AG08395 (cell line): ENCODE measurements around the gene GALNT2.

Source experiments
- DNase-seq: peaks from one replicate; pipeline ENCODE4 v3.0.0; 2012; ENCODE audit warnings: mixed read lengths, low spot score

GALNT2 gene

DNA sequence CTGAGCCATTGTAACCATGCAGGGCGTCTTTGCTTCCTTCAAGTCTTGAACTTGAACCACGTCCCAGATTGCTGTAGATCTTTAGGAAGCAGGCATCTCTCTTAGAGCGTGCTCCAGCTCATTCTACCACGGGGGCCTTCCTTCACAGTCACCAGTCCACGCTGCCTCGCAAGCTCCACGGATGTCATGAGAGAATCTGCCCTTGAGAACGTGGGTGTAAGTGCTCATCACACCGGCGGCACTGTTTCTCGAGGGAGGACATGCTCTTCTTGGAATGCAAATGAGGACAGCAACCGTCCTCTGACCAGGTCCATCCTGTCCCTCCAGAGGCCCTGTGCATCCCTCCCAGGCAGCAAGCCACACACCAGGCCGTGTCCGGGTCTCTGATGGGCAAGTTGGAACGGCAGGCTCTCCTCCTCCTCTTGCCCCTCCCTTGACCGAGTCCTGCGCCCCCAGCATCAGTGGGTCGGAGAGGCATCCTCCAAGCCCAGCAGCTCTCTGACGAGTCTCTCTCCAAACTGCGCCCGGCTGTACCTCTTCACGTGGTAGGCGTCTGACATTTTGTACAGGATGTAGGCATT is 256.0 kb downstream of the GALNT2 start:
- no peak for DNase-seq

GRCh38 chr1:230323686-230324085 is 256.6 kb downstream of the GALNT2 start:
- no peak for DNase-seq

DNA sequence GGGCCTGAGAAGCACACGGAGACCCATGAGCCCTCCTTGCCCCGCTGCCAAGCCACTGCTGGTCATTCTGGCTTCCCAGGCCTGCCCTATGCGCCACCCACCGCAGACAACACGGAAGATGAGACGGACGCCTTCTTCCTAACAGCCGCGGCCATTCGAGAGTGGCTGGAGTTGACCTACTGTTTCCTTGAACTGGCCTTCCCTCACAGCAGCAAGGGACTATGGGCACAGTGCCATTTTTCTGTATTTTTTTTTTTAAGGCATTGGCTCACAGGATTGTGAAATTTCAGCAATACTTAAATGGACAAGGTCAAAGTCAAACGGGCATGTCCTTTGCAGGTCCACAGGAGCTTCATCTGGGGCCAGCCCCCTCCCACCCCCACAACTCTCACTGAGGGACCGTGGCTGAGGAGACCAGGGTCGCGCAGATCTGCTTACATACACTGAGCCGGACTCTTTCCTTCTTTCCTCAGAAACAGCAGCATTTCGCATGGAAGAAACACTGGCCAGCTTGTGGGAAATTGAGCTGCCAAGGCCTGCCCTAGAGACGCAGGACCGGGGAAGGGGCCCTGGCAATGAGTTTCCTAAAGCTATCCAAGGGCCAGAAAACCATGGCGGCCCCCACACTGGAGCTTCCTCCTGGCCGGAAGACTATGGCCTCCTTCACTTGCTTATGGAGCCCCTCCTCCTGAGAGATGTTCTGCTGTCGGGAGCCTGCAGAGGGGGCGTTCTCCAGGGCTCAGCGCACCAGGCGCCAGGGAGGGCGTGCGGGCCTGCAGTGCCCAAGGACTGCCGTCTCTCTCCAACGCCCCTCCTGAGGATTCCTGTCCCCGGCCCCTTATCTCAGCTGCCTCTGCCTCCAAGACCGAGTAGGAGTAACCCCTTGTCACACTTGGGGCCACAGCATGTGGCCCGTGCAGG is 260.2 kb downstream of the GALNT2 start:
- no peak for DNase-seq

- no peak for DNase-seq
Measured at GRCh38 chr1:230327892-230328284, 260.9 kb downstream of the GALNT2 start.

- no peak for DNase-seq
Measured at GRCh38 chr1:230328342-230329015, 261.4 kb downstream of the GALNT2 start.

- no peak for DNase-seq
Measured at GRCh38 chr1:230330157-230330556, 263.1 kb downstream of the GALNT2 start.
